Stimulated activated CD8-positive, alpha-beta memory T cell treated with anti-CD3 and anti-CD28 coated beads, Interleukin-12 subunit alpha, Interleukin-12 subunit beta, amount 100 ng/mL, for 4 hours (primary cell): Measurements from ENCODE around the gene VAT1L.

Source experiments
- DNase-seq: peaks from one replicate; pipeline ENCODE4 v3.0.0-alpha.2; 2020; ENCODE audit warnings: low read depth

Gene VAT1L

GRCh38 chr16:77788181-77789084 lies at the start of gene VAT1L:
TSS of gene VAT1L (plus strand) at chr16:77788564. CDS start at chr16:77788683, 119 bp downstream.
- DNase-seq, result no peak

- DNase-seq, result no peak
These were observed 49.4 kb upstream of the VAT1L start for GRCh38 chr16:77738706-77739558.

DNA sequence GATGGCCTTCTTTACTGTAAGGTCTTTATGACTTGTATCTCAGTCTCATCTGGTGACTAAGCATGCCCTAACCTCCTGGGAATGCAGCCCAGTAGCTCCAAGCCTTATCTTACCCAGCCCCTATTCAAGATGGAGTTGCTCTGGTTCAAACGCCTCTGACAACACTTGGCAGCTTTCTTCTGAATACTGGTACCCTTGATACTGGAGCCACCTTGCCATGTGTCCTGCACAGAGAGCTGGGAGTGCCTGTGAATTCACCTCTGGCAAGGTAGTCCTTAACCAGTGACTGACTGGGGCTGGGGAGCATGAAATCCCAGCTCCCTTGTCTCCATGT lies 48.8 kb upstream of the VAT1L start:
- no peak for DNase-seq

DNA sequence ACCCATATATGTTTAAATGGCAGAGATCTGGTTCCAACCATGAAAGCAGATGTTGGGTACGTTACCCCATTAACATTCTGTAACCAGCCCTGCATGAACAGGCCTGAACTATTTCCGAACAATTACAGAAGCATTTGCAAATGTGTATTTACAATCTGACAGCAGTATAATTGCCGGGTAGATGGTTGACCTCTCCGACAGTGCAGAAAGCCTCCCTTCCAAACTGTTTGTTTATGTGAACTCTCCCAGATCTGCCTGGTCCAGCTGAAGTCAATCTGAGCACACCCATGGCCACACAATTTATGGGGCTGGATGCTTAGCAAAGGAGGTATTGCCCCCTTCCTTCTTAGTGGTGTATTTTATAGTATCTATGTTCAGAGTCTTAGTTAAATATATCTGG lies 44.2 kb upstream of the VAT1L start:
- DNase-seq, result no peak

DNA sequence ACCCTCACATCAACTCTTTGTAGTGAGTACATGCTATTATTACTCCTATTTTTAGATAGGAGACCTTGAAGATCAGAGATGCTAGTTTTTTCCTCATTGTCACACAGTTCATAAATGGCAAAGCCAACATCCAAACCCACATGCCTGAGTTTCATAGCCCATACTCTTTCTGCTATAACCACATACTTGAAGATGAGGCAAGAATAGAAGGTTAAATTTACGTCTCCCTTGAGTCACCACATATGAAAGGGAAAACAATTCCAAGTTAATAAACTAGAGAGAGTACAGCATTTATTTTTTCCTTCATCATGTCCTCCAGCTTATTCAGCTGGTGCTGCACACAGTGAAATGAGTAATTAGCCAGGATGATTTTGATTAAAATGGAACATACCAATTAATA lies 42.4 kb upstream of the VAT1L start:
- DNase-seq, result no peak

- no peak for DNase-seq
These were observed 39.9 kb upstream of the VAT1L start for GRCh38 chr16:77748421-77749005.

DNA sequence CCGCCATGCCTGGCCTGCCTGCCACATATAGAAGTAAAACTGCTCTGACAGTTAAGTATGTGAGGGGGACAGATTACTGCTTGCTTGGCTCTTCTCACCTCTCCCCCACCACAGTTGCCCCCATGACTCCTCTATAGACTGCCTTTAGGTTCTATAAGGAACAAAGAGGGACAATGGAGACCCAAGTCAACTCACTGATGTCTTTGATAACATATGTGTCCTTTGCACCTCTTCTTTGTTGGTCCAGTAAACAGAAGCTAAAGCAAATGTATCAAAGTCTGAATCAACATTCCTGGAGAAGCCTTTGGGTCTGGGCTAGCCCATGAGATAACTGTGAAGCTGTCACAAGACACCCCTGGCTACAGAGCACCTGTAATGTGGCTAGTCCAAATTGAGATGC lies 38.9 kb upstream of the VAT1L start:
- no peak for DNase-seq

- DNase-seq, result no peak
These were observed 30.3 kb upstream of the VAT1L start for GRCh38 chr16:77758046-77758445.

GRCh38 chr16:77758508-77758907 lies 29.9 kb upstream of the VAT1L start:
- no peak for DNase-seq

GRCh38 chr16:77759201-77759600 lies 29.2 kb upstream of the VAT1L start:
- DNase-seq, result no peak

- DNase-seq, result no peak
These were observed 28.5 kb upstream of the VAT1L start for GRCh38 chr16:77759821-77760220.

GRCh38 chr16:77760800-77761199 lies 27.6 kb upstream of the VAT1L start:
- no peak for DNase-seq

DNA sequence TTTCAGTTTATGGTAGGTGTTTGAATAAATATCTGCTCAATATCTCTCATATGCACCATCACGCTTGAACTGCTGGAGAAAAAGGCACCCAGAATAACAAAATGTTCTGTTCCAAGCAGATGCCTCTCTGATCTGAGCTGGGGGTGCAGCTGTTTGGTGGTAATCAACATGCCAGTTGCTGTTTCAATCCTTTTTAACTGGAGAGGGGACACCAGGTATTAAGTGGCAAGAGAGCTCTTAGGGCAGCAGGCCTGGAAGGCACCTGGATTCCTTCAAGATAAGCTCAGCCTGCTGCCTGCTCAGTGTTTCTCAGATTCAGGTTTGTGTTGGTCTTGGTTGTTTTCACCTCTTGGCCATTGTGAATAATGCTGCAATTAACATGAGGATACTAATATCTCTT lies 27.2 kb upstream of the VAT1L start:
- DNase-seq, result no peak

- DNase-seq, result no peak
These were observed 26.1 kb upstream of the VAT1L start for GRCh38 chr16:77762262-77762661.

DNA sequence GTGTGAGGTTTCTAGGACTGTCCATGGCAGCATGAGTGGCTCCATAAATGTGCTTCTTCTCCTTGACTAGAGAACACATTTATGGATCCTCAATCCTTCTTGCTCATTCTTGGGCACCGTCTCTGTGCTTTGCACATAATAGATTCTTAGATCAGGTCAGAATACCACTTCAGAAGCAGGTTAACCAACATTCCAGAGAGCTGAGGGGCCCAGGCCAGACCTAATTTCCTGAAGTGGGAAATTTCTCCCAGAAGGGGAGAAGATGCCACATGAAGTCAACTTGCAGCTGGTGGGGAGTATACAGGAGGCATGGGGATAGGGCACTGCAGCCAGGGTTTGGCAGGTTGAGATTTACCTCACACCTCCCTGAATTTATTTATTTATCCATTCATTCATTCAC lies 24.4 kb upstream of the VAT1L start:
- no peak for DNase-seq

DNA sequence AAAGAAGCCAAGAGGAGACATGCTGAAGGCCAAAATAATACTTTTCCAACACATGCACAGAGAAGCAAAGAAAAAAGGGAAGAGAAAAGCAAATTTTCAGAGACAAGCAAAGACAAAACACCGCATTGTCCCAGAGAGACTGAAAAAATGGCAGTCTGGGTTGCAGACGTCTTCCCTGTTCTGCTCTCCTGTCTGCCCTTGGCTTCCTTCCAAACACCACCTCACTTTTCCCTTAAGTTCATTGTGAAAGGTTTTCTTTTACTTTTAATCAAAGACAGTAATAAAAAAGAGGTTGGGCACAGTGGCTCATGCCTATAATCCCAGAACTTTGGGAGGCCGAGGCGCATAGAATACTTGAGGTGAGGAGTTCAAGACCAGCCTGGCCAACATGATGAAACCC lies 21.2 kb upstream of the VAT1L start:
- no peak for DNase-seq

- no peak for DNase-seq
These were observed 20.5 kb upstream of the VAT1L start for GRCh38 chr16:77767826-77768225.

- no peak for DNase-seq
These were observed 12.2 kb upstream of the VAT1L start for GRCh38 chr16:77775911-77776909.

- no peak for DNase-seq
These were observed 10.6 kb upstream of the VAT1L start for GRCh38 chr16:77777745-77778144.

GRCh38 chr16:77780378-77780837 lies 8.0 kb upstream of the VAT1L start:
- DNase-seq, result no peak

DNA sequence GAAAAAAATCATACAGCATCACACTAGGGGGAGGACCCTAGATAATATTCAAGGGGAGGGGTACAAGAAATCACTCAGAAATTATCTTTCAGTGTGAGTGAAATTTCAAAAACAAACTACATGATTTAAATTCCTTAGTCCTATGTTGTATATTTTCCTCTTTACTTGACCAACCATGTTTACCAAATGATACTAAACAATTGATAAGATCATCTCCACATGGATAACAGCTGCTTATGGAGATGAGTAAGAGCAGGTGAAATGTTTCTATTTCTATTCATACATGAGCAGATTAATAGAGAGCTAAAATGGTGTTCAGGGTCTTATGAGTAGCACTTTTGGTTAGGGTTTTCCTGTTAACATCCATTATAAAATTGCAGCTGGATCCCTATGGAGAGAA lies 7.3 kb upstream of the VAT1L start:
- no peak for DNase-seq

DNA sequence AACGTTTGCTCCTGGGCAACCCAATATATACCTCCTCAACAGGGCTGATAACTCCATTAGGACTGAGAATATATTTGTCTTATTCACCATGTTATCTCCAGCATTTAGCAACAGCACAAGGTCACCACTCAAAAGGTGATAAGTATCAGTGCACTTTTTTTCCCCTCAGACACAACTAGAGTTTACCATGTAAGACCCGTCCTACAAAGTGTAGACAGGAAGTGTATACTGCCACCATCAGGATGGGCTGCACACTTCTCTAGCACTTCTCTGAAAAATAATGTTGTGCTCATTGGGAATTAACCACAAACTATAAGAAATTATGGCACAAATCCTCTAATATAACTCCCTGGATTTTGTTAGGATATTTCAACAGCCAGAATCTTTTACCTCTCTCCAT lies 5.7 kb upstream of the VAT1L start:
- DNase-seq, result no peak
